ENCODE data around the gene ST6GALNAC1.

Gene ST6GALNAC1

GRCh38 chr17:76675648-76676047 lies 32.1 kb upstream of the ST6GALNAC1 start:
- no peak for DNase-seq

DNA sequence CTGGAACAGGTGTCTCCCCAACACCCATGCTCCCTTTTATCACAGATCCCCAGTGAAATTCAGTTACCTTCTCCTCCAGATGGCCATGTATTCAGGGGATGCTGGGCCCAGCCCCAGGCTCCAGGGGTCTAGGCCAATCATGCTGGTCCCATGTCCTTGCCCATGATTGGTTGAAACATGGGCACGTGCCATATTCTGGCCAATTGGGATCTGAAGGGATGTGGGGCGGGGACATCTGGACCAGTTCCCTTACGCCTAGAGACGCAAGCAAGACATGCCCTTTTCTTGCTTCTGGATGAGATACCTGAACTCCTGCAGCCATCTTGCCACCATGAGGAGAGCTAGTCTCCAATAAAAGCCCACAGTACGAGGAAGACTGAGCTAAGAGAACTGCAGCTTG lies 31.0 kb upstream of the ST6GALNAC1 start:
- DNase-seq = no peak

DNA sequence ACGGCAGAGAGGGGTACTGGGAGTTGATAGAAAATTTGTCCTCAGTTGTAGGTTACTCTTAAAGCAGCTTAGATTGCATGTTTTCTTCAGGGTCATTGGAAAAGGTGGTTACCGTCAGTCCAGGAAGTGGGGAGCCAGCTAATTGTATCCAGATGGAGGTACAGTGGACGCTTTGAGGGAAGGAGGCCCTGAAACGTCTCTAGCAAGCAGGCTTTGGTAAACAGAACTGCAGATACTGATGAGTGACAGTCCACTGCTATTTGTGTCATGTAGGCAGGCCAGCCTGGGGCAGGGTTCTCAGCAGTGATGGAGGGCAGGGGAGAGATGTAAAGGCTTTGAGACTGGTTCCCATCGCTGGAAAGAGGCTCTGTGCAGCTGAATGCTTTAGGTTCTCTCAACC lies 30.2 kb upstream of the ST6GALNAC1 start:
- peak; percentile 46 for DNase-seq

- DNase-seq = no peak
These were observed 29.3 kb upstream of the ST6GALNAC1 start for GRCh38 chr17:76672892-76673291.

DNA sequence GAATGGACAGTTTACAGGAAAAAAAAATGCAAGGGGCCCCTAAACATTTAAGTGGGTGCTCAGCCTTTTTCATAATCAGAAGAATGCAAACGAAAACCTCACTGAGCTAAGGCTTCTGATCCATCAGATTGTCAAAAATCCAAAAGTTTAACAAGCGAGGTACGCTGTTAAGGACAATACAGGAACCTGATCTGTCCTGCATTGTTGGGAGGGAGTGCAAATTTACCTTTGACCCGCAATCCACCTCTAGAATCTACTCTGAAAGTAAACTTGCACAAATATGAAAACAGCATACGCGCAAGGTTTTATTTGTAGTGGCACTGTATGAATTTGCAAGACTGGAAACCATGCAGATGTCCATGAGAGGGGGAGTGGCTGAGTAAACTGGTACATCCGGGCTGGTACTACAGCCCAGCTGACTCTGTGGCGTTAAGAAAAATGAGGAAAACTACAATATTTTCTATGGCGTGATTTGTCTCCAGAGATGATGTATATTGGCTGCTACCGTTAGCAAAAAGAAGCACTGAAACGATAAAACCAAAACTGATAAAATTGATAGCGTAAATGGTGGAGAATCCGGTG lies 28.8 kb upstream of the ST6GALNAC1 start:
- no peak for DNase-seq

- DNase-seq = no peak
These were observed 28.3 kb upstream of the ST6GALNAC1 start for GRCh38 chr17:76671912-76672262.

GRCh38 chr17:76671123-76671911 lies 27.8 kb upstream of the ST6GALNAC1 start:
- DNase-seq = peak; percentile 100

- DNase-seq = no peak
These were observed 27.2 kb upstream of the ST6GALNAC1 start for GRCh38 chr17:76670718-76671122.

DNA sequence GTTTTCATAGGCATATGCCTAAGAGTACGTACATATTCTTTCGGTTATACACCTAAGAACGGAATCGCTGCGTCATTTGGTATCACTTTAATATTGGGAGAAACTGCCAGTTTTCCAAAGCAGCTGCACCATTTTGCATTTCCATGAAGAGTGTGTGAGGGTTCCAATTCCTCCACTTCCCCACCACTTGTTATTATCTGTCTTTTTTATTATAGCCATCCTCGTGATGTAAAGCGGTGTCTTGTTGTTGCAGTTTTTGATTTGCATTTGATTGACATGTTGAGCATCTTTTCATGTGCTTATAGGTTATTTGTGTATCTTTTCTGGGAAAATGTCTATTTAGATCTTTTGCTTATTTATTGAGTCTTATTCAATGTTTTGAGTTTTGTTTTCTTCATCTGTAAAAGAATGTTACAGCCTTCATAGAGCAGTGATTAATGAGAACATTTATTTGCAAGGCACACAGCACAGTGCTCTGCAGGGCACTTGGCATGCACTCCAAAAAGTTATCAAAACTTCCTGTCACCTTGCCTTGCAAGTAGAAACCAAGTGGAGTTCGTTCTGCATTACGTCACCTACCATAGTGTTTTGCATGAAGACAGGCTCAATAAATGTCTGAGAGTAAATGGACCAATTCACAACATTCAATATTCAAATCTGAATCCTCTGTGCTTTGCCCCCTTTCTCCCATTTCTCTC lies 26.6 kb upstream of the ST6GALNAC1 start:
- DNase-seq = no peak

- DNase-seq = no peak
These were observed 24.4 kb upstream of the ST6GALNAC1 start for GRCh38 chr17:76667786-76668453.

DNA sequence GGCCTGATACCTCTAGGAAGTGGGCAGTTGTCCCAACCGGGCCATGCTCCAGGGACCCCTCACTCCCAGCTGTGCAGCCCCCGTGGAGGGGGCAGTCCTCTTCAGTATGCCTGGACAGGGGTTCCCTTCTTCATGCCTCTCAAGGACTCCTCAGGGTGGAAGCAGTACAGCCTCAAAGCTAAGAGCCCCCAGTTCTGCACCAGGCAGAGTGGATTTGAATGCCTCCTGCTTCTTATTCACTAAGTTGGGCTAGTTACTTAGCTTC lies 23.9 kb upstream of the ST6GALNAC1 start:
- DNase-seq = no peak

DNA sequence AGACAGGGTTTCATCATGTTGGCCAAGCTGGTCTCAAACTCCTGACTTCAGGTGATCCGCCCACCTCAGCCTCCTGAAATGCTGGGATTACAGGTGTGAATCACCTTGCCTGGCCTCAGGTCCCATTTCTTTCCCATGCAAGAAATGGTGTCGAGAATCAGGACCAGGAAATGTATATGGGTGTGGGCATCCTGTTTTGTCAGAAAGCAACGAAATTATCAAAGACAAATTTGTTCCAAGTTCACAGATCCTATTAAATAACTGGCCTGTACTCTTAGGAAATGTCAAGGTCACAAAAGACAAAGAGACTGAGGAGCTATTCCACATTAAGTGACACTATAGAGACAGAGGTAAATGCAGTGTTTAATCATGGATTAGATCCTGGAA lies 17.1 kb upstream of the ST6GALNAC1 start:
- no peak for DNase-seq

DNA sequence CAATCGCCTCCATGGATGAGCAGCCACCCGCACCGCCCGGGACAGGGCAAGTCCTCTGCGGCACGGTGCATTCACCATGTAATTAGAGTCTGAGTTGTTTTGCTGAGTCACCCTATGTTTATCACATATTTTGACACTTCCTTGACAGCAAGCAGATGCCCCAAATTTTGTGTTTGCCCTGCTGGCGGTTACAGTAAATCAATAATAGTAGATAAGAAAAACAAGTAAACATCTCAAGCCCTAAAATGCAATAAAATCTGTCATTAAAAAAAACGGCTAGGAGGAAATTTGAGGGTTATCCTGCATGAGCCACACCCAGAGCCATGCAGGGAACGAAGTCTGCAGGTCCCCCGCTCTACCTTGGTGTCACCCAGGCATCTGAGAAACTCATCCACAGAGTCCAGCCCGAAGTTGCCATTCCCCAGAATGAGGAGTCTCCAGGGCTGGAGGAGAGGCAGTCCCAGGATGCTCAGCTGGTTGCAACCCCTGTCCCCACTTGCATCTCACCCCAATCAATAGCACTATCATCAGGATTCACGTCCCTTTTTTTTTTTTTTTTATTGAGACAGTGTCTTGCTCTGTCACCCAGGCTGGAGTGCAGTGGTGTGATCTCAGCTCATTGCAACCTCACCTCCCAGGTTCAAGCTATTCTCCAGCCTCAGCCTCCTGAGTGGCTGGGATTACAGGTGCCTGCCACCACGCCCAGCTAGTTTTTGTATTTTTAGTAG lies 16.5 kb upstream of the ST6GALNAC1 start:
- DNase-seq = no peak

DNA sequence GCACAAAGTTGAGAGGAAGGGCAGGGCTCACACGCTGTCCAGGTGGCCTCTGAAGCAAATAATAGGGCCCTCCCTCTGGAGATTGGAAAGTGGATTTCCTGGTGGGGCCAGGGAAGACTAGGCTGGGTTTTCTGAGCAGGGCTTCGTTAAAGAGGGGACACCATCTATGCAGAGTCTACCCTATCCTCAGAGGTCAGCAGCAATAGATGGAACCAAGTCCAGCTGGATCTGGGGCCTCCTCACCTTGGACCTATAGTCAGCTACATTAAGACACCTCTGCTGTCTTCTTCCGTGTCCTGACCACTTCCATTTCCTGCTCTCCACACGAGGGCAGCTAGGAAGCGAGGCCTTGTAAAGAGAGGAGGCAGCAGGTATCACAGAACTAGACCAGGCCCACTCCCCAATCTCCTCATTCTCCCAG lies 14.7 kb upstream of the ST6GALNAC1 start:
- no peak for DNase-seq

GRCh38 chr17:76657505-76658241 lies 14.1 kb upstream of the ST6GALNAC1 start:
- no peak for DNase-seq

DNA sequence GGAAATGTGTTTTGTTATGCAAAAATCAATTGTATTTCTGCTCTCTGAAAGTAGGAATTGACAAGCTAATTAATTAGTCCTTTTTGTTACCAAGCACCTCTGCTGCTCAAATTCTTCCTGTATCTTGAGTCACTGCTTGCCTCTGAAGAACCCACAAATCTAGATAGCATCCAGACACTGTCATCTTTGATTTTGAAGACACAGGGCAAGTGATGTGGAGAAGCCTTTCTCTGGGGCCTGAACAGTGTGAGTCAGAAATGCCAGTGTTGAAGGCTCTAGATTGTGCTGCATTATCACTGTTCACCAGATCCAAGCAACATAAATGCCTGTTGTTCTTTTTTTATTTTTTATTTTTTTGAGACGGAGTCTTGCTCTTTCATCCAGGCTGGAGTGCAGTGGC lies 10.9 kb upstream of the ST6GALNAC1 start:
- no peak for DNase-seq

DNA sequence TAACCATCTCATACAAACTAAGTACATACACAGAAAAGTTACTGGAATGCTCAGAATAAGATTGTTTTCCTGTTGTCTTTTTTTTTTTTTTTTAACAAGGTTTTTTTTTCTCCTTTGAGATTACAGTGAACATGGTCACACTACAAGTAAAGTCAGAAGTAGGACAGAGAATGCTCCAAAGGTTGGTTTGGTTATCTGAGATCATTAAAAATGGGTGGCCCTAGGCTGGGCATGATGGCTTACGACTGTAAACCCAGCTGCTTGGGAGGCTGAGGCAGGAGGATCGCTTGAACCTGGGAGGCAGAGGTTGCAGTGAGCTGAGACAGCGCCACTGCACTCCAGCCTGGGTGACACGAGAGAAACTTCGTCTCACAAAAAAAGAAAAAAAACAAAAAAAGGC lies 6.9 kb upstream of the ST6GALNAC1 start:
- no peak for DNase-seq

- DNase-seq = no peak
These were observed 3.2 kb upstream of the ST6GALNAC1 start for GRCh38 chr17:76646712-76647111.

DNA sequence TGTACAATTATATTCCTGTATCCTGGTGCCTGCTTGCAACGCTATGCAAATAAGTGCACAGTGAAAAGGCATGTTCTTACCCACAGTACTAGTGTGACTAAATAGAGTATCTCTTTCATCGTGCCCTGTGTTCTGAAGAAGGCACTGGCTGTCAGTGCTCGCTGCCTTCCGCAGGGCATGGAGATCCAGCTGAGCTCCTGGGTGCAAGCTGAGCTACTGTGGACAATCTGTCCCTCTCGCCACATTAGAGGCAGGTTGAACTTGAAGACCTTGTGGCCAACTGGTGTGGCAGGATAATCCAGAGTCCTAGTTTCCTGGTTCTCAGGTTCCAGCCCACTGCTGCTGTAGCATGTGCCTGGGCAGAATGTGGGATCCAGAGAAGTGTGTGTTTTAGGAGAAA lies 1.9 kb upstream of the ST6GALNAC1 start:
- no peak for DNase-seq

DNA sequence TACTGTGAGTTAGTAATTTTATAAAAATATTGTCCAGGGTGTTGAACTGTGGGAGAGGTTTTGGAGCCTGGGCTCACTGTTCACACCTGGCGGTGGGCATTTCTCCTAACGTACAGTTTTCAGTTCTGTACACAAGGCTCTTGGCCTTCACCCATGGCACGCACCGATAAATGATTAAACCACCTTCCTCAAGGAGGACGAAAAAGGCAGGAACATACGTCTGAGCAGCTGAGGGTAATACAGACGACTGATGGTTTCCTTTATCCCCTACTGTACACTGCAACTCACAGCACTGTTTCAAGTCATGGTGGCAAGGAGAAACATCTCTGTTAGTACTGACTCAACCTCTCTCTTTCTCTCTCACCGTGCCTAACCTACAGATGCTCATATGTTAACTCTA lies 1.4 kb upstream of the ST6GALNAC1 start:
- DNase-seq = no peak

DNA sequence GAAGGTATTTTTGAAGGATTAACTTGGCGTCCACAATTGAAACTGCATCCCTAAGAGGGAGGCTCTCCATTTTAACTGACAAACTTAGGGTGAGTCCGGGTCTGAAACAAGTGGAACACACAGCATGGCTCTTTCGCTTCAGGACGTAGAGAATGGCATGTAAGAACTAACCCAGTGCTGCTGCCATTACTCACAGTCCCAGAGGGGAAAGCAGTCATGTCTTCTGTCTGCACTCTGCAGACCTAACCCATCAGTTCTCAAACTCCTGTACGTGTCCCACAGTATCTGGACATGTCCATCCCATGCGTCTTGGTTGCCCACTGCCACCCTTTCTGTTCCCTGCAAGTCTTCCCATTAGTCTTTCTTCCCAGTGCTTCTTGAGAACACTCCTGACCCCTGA lies 563 bp downstream of the ST6GALNAC1 start:
- no peak for DNase-seq

DNA sequence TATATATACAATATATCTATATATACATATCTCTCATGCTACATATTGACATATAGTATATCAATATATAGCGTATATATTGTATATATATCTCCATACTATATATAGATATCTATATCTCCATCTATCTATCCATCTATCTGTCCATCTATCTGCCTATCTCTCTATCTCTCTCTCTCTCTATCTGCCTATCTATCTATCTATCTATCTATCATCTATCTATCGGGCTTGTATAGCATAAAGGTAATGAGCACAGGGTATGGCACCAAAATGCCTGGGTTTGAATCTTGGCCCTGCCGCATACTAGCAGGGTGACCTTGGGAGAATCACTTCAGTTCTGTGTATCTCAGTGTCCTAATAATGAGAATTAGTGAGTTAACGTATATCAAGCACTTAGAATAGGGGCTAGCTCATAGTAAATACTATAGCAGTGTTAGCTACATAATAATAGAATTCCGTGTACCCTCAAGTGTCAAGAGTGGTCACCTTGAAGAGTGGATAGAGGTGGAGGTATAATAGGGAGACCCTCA lies 1.5 kb downstream of the ST6GALNAC1 start:
- no peak for DNase-seq

Measured in fibroblast of skin of right biceps (primary cell).